Endodermal cell (in vitro differentiated cells): ENCODE results near the gene SKAP1. TPM values are rescaled to one million over a fixed set of nuclear protein-coding genes. Genes with fewer than 3 reads are reported as not detected.

Source experiments
- DNase-seq: peaks from one replicate; pipeline ENCODE4 v3.0.0-alpha.2; 2017
- H3K27ac ChIP-seq: 2 replicates; pipeline ENCODE4 v1.5.1; 2013; ENCODE audit warnings: mild to moderate bottlenecking, low read depth, low read length, moderate library complexity
- H3K27me3 ChIP-seq: 2 replicates; pipeline ENCODE4 v1.6.1; 2013; ENCODE audit warnings: mild to moderate bottlenecking, low read length, moderate library complexity; ENCODE audit not compliant: insufficient read depth, control insufficient read depth, poor library complexity, severe bottlenecking
- H3K36me3 ChIP-seq: 2 replicates; pipeline ENCODE4 v1.7.0; 2013; ENCODE audit warnings: mild to moderate bottlenecking, low read length, moderate library complexity; ENCODE audit not compliant: control insufficient read depth, insufficient read depth
- H3K4me1 ChIP-seq: one replicate; pipeline ENCODE4 v1.7.0; 2013; ENCODE audit warnings: low read length; ENCODE audit not compliant: control insufficient read depth, insufficient read depth
- H3K4me3 ChIP-seq: 2 replicates; pipeline ENCODE4 v1.5.1; 2013; ENCODE audit warnings: mild to moderate bottlenecking, low read length, moderate library complexity
- H3K9ac ChIP-seq: 2 replicates; pipeline ENCODE4 v1.6.1; 2013; ENCODE audit warnings: mild to moderate bottlenecking, low read length, moderate library complexity; ENCODE audit not compliant: poor library complexity, severe bottlenecking; ENCODE audit errors: extremely low read depth
- H3K9me3 ChIP-seq: 2 replicates; pipeline ENCODE4 v1.6.1; 2013; ENCODE audit warnings: mild to moderate bottlenecking, low read length, moderate library complexity; ENCODE audit not compliant: control insufficient read depth
- H3K27ac Mint-ChIP-seq: 2 replicates; pipeline ENCODE4 v1.8.0; 2020; ENCODE audit warnings: mixed read lengths
- H3K27me3 Mint-ChIP-seq: 2 replicates; pipeline ENCODE4 v1.8.0; 2021; ENCODE audit warnings: mild to moderate bottlenecking, mixed read lengths; ENCODE audit not compliant: insufficient read depth
- H3K36me3 Mint-ChIP-seq: 2 replicates; pipeline ENCODE4 v1.8.0; 2020; ENCODE audit warnings: low read depth, mixed read lengths
- H3K4me1 Mint-ChIP-seq: 2 replicates; pipeline ENCODE4 v1.8.0; 2020; ENCODE audit warnings: mixed read lengths
- H3K4me3 Mint-ChIP-seq: 2 replicates; pipeline ENCODE4 v1.8.0; 2020; ENCODE audit warnings: mild to moderate bottlenecking, moderate library complexity, mixed read lengths
- H3K9me3 Mint-ChIP-seq: 2 replicates; pipeline ENCODE4 v1.8.0; 2020; ENCODE audit warnings: mild to moderate bottlenecking, mixed read lengths
- CTCF ChIP-seq: fragments of 200-600 bp; sonication (generic); conservative IDR thresholded peaks from 2 replicates; pipeline ENCODE4 v1.5.0; 2021; ENCODE audit warnings: antibody characterized with exemption, mild to moderate bottlenecking
- WGBS, 2 experiments: methylation state at CpG; one replicate each; pipeline versions ENCODE4 v1.1.5 to v1.1.7; 2013; ENCODE audit warnings: missing lambda C conversion rate in 2 of 2, mixed read lengths in 1 of 2; ENCODE audit not compliant: insufficient coverage in 1 of 2, insufficient read length in 1 of 2; 5-methylcytosine and 5-hydroxymethylcytosine counted together
- total RNA-seq, 2 donors: library from RNA; stranded (reverse); fragmentation: NEBNext Ultra II Directional in 1 of 2; extraction: Animal tissue kit (Norgen Biotek cat#: 25700) in 1 of 2; gene quantifications; 2 replicates in 1 of 2; 3 replicates in 1 of 2; pipeline ENCODE4 v1.2.1, GENCODE V29; 2021

Gene SKAP1
- total RNA-seq, 2 donors from 2014 or later: 0.31 to 0.53 TPM

GRCh38 chr17:48441862-48442261 lies 11.8 kb upstream of the SKAP1 start:
- no peak overlapping the region for H3K27ac Mint-ChIP-seq
- no peak for TF ChIP-seq CTCF
- 93 to 94% methylated on average over 4 of the region's 4 CpGs for WGBS, 2 experiments
- H3K36me3 Mint-ChIP-seq: no peaks in the 10 kb centered on the region
- H3K4me1 ChIP-seq: peaks cover 4% of the 10 kb centered on the region
- no peak overlapping the region for H3K9ac ChIP-seq
- no peaks in the 10 kb centered on the region for H3K9me3 Mint-ChIP-seq
- H3K4me1 Mint-ChIP-seq: peaks cover 16% of the 10 kb centered on the region
- H3K27ac ChIP-seq: no peak overlapping the region
- H3K27me3 ChIP-seq: peaks cover 60% of the 10 kb centered on the region
- H3K27me3 Mint-ChIP-seq: peaks cover 63% of the 10 kb centered on the region
- no peaks in the 10 kb centered on the region for H3K9me3 ChIP-seq
- H3K4me3 Mint-ChIP-seq: no peak overlapping the region
- no peaks in the 10 kb centered on the region for H3K36me3 ChIP-seq
- no peak for DNase-seq
- H3K4me3 ChIP-seq: no peak overlapping the region

DNA sequence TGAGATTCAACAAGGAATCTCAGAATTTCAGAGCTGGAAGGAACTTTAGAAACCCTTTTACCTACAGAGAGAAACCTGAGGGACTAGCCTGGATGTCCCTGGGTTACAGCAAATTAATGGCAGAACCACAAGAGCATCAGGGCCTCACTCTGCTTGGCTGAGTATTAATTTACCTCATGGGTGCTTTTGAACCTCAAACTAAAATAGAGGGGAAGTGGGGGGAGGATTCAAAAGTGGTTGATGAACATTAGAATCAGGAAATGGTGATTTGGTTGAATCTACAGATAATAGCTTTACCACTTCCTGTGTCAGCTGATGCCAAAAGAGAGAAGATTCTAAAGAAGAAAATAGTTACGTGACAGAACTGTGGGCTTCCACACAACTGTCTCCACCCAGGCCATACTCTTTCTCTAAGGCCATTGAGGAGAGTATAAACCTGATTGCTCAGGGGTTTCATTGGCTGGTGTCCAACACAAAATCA lies 11.3 kb upstream of the SKAP1 start:
- Mint-ChIP-seq H3K27me3 (peaks cover 64% of the 10 kb centered on the region), H3K4me1 (peaks cover 16% of the 10 kb centered on the region), H3K27ac (no peak overlapping the region), H3K36me3 (no peaks in the 10 kb centered on the region), H3K4me3 (no peak overlapping the region), H3K9me3 (no peaks in the 10 kb centered on the region)
- peaks cover 60% of the 10 kb centered on the region for H3K27me3 ChIP-seq
- no peaks in the 10 kb centered on the region for H3K9me3 ChIP-seq
- no peaks in the 10 kb centered on the region for H3K36me3 ChIP-seq
- peaks cover 4% of the 10 kb centered on the region for H3K4me1 ChIP-seq
- H3K9ac ChIP-seq: no peak overlapping the region
- WGBS, 2 experiments: 89 to 100% methylated on average over 1 of the region's 1 CpG
- TF ChIP-seq CTCF: no peak
- H3K27ac ChIP-seq: no peak overlapping the region
- no peak overlapping the region for H3K4me3 ChIP-seq
- no peak for DNase-seq

DNA sequence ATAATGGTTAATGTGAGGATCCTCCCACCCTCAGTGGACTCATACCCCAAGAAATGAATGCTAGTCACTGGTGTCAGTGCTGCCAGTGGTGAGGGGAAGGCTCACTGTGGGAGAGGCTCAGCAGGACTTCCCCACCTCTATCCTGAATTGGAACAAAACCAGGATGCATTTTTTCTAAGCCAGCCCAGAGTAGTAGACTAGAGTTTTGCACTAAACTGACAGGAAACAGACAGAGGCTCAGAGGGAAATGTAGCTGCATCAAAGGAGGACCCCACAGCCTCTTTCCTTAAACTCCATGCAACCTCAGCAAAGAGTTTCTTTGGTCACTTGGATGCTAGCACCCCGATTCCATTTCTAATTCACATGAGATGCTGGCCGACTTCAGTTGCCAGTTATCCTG lies 10.7 kb upstream of the SKAP1 start:
- Mint-ChIP-seq H3K9me3 (no peaks in the 10 kb centered on the region), H3K27ac (no peak overlapping the region), H3K4me3 (no peak overlapping the region), H3K27me3 (peaks cover 64% of the 10 kb centered on the region), H3K4me1 (peaks cover 16% of the 10 kb centered on the region), H3K36me3 (no peaks in the 10 kb centered on the region)
- no peak for DNase-seq
- H3K27ac ChIP-seq: no peak overlapping the region
- no peaks in the 10 kb centered on the region for H3K36me3 ChIP-seq
- peaks cover 4% of the 10 kb centered on the region for H3K4me1 ChIP-seq
- no peaks in the 10 kb centered on the region for H3K9me3 ChIP-seq
- WGBS, 2 experiments: 83% methylated on average over 2 of the region's 2 CpGs; no CpG with 5 or more reads in 1 of the 2 experiments
- no peak overlapping the region for H3K9ac ChIP-seq
- H3K4me3 ChIP-seq: no peak overlapping the region
- peaks cover 60% of the 10 kb centered on the region for H3K27me3 ChIP-seq
- no peak for TF ChIP-seq CTCF
